Adipose tissue (tissue), 3 donors: ENCODE data around the gene SLC13A4. TPM values are rescaled to one million over a fixed set of nuclear protein-coding genes. Genes with fewer than 3 reads are reported as not detected.
"Not testable (repeated sequence)": the region's sequence is repeated elsewhere in the genome, so short reads cannot be mapped to it uniquely, and the experiment has no call there.

Source experiments
- H3K27ac ChIP-seq: one replicate; pipeline ENCODE4 v1.5.1; 2013; ENCODE audit warnings: low read depth, low read length
- WGBS, 3 donors: extraction: QIAGEN DNeasy Blood & Tissue Kit; methylation state at CpG; one replicate each; pipeline ENCODE4 v1.1.7; 2013; 5-methylcytosine and 5-hydroxymethylcytosine counted together
- polyA plus RNA-seq, 3 donors: library from polyadenylated mRNA; stranded (reverse); fragments of 200-250 nt; gene quantifications; one replicate each; pipeline ENCODE4 v1.2.3, GENCODE V29; 2013
- donor health status: healthy with polysubstance abuse.
- donor health status: Bipolar disorder and iron deficiency.
- donor health status: healthy.

Gene SLC13A4
- polyA plus RNA-seq, 3 donors: 0.01 to 0.06 TPM; not detected in 1

DNA sequence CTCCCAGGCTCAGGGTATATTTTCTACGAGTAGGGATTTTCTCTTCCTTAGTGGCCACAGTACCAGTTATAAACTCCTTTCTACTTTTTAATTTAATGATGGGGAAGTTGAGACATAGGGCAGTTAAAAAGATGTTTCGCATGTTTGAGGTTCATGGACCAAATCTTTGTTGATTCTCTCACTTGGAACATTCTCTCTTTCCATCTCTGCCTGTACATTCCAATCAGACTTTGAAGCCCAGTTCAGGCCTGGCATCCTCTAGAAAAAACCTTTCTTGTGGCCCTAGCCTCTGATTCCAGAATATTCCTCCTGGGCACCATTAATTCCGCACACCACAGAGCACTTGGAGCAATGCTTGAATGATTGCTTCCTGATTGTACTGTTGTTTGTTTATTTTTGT lies 18.5 kb downstream of the SLC13A4 start:
- H3K27ac ChIP-seq: no peak overlapping the region
- 85 to 93% (median 89%) methylated on average over 3 of the region's 3 CpGs for WGBS, 3 donors

GRCh38 chr7:135708041-135708440 lies 19.9 kb downstream of the SLC13A4 start:
- H3K27ac ChIP-seq: no peak overlapping the region
- WGBS, 3 donors: 90 to 95% (median 95%) methylated on average over 14 of the region's 14 CpGs

DNA sequence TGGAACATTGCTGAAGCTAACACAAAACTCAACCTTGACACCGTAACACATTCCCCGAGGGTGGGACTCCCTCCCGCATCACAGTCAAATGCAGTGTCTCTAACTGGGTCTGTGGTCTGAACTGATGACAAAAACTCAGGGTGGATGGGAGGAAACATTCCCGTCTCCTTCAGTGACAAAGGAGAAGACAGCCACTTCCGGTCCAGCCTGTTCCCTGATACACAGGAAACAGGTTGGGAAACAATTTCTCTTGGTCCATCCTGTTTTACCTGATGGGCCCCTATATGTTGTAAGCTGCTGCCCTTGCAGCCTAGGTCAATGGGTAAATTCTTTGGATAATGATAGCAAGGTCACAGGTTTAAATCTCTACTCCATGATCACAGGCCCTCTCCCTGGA lies 20.4 kb downstream of the SLC13A4 start:
- no peak overlapping the region for H3K27ac ChIP-seq
- 68 to 75% (median 68%) methylated on average over 5 of the region's 5 CpGs for WGBS, 3 donors

- no peak overlapping the region for H3K27ac ChIP-seq
- WGBS, 3 donors: 65 to 83% (median 82%) methylated on average over 7 of the region's 7 CpGs
Measured at GRCh38 chr7:135706858-135707569, 21.0 kb downstream of the SLC13A4 start.

GRCh38 chr7:135706038-135706742 lies 21.8 kb downstream of the SLC13A4 start:
- WGBS, 3 donors: 86 to 93% (median 92%) methylated on average over 20 of the region's 20 CpGs
- no peak overlapping the region for H3K27ac ChIP-seq

DNA sequence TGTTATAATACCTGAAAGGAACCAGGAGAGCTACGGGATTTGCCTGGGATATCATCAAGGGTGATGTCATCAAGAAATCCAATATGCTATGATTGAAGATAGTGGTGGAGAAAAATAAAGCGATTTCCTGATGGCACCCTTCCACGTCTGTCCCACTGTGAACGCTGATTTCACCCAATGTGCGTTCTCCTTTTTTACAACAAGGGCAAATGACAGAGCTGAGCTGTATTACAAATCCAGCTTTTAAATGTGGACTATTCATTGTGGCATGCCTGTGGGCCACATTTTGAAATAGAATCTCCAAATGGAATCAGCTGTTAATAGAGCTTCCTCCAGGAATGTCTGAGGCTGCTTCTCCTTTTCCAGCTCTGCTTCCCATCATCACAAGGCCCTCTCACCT lies 23.3 kb downstream of the SLC13A4 start:
- no peak overlapping the region for H3K27ac ChIP-seq
- WGBS, 3 donors: 65 to 82% (median 70%) methylated on average over 5 of the region's 5 CpGs

DNA sequence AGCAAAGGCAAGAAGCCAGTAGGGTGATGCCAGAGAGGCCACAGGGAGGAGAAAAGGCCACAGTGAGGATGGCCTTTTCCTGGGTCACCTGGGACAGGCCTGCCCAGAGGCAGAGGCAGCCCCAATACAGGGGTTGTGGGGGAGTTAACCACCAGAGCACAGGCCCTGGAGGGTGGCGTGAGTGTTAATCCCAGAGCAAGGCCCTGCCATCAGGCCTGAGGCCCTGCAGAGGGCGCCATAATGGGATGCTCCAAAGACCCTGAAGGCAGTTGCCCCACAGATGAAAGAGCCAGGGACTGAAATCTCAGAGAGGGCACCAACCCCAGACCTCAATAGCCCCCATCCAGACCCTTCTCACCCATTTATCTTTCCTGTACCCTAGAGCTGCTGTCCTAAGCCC lies 23.9 kb downstream of the SLC13A4 start:
- 63 to 74% (median 65%) methylated on average over 2 of the region's 2 CpGs for WGBS, 3 donors
- H3K27ac ChIP-seq: no peak overlapping the region

- 52 to 59% (median 57%) methylated on average over 8 of the region's 8 CpGs for WGBS, 3 donors
- no peak overlapping the region for H3K27ac ChIP-seq
Measured at GRCh38 chr7:135697276-135698049, 30.5 kb downstream of the SLC13A4 start.

- no peak overlapping the region for H3K27ac ChIP-seq
- WGBS, 3 donors: 90 to 97% (median 90%) methylated on average over 4 of the region's 4 CpGs
Measured at GRCh38 chr7:135693558-135693957, 34.4 kb downstream of the SLC13A4 start.

- H3K27ac ChIP-seq: not testable (repeated sequence)
- WGBS, 3 donors: 96 to 99% (median 98%) methylated on average over 7 of the region's 7 CpGs
Measured at GRCh38 chr7:135692606-135693005, 35.4 kb downstream of the SLC13A4 start.

GRCh38 chr7:135692055-135692454 lies 35.9 kb downstream of the SLC13A4 start:
- 56 to 87% (median 58%) methylated on average over 3 of the region's 3 CpGs for WGBS, 3 donors
- no peak overlapping the region for H3K27ac ChIP-seq

DNA sequence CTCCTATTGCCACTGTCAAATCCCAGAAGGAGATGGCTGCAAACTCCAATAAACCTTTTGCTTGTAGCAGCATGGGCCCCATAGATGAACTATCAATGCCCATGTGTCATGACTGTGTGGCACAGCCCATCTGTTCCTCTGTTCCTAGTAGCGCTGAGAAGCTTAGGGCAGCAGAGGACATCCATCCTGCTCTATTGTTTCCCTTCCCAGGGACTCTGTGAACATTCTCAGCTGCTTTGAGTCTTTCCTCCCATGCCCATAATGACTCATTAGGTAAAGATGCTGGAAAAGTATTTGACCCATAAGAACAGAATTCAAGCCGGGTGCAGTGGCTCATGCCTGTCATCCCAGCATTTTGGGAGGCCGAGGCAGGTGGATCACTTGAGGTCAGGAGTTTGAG lies 37.4 kb downstream of the SLC13A4 start:
- 94 to 97% (median 95%) methylated on average over 3 of the region's 3 CpGs for WGBS, 3 donors
- no peak overlapping the region for H3K27ac ChIP-seq

- H3K27ac ChIP-seq: no peak overlapping the region
- whole genome bisulfite sequencing, 3 donors: 0 to 39% (median 0%) methylated on average over 1 of the region's 1 CpG
Measured at GRCh38 chr7:135687466-135687865, 40.5 kb downstream of the SLC13A4 start.

GRCh38 chr7:135685306-135686084 lies 42.5 kb downstream of the SLC13A4 start:
- WGBS, 3 donors: 83 to 84% (median 84%) methylated on average over 9 of the region's 9 CpGs
- H3K27ac ChIP-seq: no peak overlapping the region

- no peak overlapping the region for H3K27ac ChIP-seq
- 84 to 90% (median 88%) methylated on average over 5 of the region's 5 CpGs for WGBS, 3 donors
Measured at GRCh38 chr7:135684699-135685098, 43.3 kb downstream of the SLC13A4 start.

- WGBS, 3 donors: 54 to 68% (median 60%) methylated on average over 3 of the region's 3 CpGs
Measured at GRCh38 chr7:135684136-135684535, 43.9 kb downstream of the SLC13A4 start.

DNA sequence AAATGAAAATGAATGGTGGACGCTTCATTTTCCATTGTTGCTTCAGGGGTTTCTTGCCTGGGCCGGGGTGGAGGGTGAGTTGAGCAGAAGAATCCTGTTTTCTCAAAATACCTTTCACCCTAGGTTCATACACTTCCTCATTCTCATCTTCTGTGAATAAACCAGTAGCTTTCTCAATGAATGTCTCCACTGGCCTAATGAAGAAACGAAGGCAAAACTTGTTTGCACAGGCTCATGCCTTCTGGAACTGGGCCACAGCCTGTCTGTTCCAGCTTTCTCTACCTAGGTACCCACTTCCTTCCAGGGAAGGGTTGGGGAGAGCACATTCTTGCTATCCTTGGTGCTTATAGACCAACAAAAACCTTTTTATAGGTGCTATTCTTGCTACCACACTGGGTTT lies 44.4 kb downstream of the SLC13A4 start:
- 76 to 90% (median 88%) methylated on average over 3 of the region's 3 CpGs for WGBS, 3 donors
- no peak overlapping the region for H3K27ac ChIP-seq

More at GRCh38 chr7:135684136-135684535, 43.9 kb downstream of the SLC13A4 start:
- no peak overlapping the region for H3K27ac ChIP-seq

GRCh38 chr7:135682191-135682590 lies 45.8 kb downstream of the SLC13A4 start:
- 77 to 92% (median 88%) methylated on average over 3 of the region's 3 CpGs for WGBS, 3 donors
- no peak overlapping the region for H3K27ac ChIP-seq
